Measurements from ENCODE around the gene RNF157.

- TF ChIP-seq, protein P1, sequence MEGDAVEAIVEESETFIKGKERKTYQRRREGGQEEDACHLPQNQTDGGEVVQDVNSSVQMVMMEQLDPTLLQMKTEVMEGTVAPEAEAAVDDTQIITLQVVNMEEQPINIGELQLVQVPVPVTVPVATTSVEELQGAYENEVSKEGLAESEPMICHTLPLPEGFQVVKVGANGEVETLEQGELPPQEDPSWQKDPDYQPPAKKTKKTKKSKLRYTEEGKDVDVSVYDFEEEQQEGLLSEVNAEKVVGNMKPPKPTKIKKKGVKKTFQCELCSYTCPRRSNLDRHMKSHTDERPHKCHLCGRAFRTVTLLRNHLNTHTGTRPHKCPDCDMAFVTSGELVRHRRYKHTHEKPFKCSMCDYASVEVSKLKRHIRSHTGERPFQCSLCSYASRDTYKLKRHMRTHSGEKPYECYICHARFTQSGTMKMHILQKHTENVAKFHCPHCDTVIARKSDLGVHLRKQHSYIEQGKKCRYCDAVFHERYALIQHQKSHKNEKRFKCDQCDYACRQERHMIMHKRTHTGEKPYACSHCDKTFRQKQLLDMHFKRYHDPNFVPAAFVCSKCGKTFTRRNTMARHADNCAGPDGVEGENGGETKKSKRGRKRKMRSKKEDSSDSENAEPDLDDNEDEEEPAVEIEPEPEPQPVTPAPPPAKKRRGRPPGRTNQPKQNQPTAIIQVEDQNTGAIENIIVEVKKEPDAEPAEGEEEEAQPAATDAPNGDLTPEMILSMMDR (IDR thresholded peaks at IDR 0.05) = no peak
- no peak for TF ChIP-seq TCF7L2 (IDR thresholded peaks at IDR 0.05; ENCODE audit: low read depth, low read length)
- TF ChIP-seq POLR2AphosphoS5 (IDR thresholded peaks at IDR 0.05; ENCODE audit: low read depth, low read length) = no peak
- TF ChIP-seq SIN3A (IDR thresholded peaks at IDR 0.05; ENCODE audit: borderline replicate concordance, insufficient read depth, low read depth, low read length) = no peak
- TF ChIP-seq, protein P2, sequence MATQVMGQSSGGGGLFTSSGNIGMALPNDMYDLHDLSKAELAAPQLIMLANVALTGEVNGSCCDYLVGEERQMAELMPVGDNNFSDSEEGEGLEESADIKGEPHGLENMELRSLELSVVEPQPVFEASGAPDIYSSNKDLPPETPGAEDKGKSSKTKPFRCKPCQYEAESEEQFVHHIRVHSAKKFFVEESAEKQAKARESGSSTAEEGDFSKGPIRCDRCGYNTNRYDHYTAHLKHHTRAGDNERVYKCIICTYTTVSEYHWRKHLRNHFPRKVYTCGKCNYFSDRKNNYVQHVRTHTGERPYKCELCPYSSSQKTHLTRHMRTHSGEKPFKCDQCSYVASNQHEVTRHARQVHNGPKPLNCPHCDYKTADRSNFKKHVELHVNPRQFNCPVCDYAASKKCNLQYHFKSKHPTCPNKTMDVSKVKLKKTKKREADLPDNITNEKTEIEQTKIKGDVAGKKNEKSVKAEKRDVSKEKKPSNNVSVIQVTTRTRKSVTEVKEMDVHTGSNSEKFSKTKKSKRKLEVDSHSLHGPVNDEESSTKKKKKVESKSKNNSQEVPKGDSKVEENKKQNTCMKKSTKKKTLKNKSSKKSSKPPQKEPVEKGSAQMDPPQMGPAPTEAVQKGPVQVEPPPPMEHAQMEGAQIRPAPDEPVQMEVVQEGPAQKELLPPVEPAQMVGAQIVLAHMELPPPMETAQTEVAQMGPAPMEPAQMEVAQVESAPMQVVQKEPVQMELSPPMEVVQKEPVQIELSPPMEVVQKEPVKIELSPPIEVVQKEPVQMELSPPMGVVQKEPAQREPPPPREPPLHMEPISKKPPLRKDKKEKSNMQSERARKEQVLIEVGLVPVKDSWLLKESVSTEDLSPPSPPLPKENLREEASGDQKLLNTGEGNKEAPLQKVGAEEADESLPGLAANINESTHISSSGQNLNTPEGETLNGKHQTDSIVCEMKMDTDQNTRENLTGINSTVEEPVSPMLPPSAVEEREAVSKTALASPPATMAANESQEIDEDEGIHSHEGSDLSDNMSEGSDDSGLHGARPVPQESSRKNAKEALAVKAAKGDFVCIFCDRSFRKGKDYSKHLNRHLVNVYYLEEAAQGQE (IDR thresholded peaks at IDR 0.05; ENCODE audit: insufficient read depth in 1 of 2, low read depth in 2 of 2, low read length in 1 of 2) = no peak
Measured at GRCh38 chr17:76250141-76250540, 9.8 kb upstream of the RNF157 start.

Data from Panc1 (cell line).